HUES48 (cell line): ENCODE data around the gene DNAJC24.

ENCODE experiments used
- H3K27ac ChIP-seq: one replicate; pipeline ENCODE4 v1.7.0; 2013; ENCODE audit warnings: low read depth, low read length, inconsistent platforms
- H3K27me3 ChIP-seq: 2 replicates; pipeline ENCODE4 v1.6.1; 2013; ENCODE audit warnings: mild to moderate bottlenecking, low read length; ENCODE audit not compliant: control insufficient read depth, insufficient read depth
- H3K36me3 ChIP-seq: 2 replicates; pipeline ENCODE4 v1.6.1; 2013; ENCODE audit warnings: low read length; ENCODE audit not compliant: control insufficient read depth, insufficient read depth
- H3K4me1 ChIP-seq: 2 replicates; pipeline ENCODE4 v1.6.1; 2013; ENCODE audit warnings: mild to moderate bottlenecking, low read length; ENCODE audit not compliant: control insufficient read depth, insufficient read depth
- H3K4me3 ChIP-seq: 2 replicates; pipeline ENCODE4 v1.5.1; 2013; ENCODE audit warnings: mild to moderate bottlenecking, low read depth, low read length
- H3K9ac ChIP-seq: 2 replicates; pipeline ENCODE4 v1.6.1; 2013; ENCODE audit warnings: mild to moderate bottlenecking, low read depth, low read length, moderate library complexity
- H3K9me3 ChIP-seq: 2 replicates; pipeline ENCODE4 v1.6.1; 2013; ENCODE audit warnings: low read length; ENCODE audit not compliant: control insufficient read depth, insufficient read depth

The DNAJC24 gene

DNA sequence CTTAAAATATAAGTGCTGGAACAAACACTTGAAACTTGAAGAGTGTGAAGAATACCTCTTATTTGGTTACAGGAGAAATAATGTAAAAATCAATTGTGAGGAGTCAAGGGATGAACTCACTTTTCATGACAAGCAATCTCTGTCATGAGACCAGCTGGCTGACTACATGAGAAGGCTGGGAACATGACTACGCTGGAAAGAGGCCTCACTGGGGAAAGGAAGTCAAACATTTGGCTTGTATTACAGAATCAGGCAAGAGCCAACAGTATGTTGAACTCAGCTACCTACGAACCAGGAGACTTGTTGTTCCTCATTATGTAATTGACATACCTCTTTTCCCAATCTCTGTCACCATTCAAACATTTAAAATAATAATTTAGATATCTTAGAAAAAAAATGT lies 14.5 kb upstream of the DNAJC24 start:
- Histone ChIP-seq H3K36me3 (no peaks in the 10 kb centered on the region), H3K9me3 (no peaks in the 10 kb centered on the region), H3K27me3 (no peaks in the 10 kb centered on the region), H3K4me1 (peaks cover 10% of the 10 kb centered on the region; the same call in 1 of the 2 replicates), H3K27ac (no peak overlapping the region), H3K9ac (no peak overlapping the region), H3K4me3 (no peak overlapping the region)

- H3K9ac ChIP-seq = no peak overlapping the region
- no peak overlapping the region for H3K4me3 ChIP-seq
- no peak overlapping the region for H3K27ac ChIP-seq
- H3K9me3 ChIP-seq = no peaks in the 10 kb centered on the region
- peaks cover 10% of the 10 kb centered on the region; the same call in 1 of the 2 replicates for H3K4me1 ChIP-seq
- H3K36me3 ChIP-seq = no peaks in the 10 kb centered on the region
- no peaks in the 10 kb centered on the region for H3K27me3 ChIP-seq
Measured at GRCh38 chr11:31355817-31356216, 13.8 kb upstream of the DNAJC24 start.

- Histone ChIP-seq H3K27ac (no peak overlapping the region), H3K4me1 (peaks cover 8% of the 10 kb centered on the region), H3K9ac (no peak overlapping the region), H3K4me3 (no peak overlapping the region), H3K27me3 (no peaks in the 10 kb centered on the region), H3K9me3 (no peaks in the 10 kb centered on the region), H3K36me3 (no peaks in the 10 kb centered on the region)
Measured at GRCh38 chr11:31361743-31362142, 7.9 kb upstream of the DNAJC24 start.

- no peak overlapping the region for H3K9ac ChIP-seq
- H3K27me3 ChIP-seq = no peaks in the 10 kb centered on the region
Measured at GRCh38 chr11:31366795-31367194, 2.9 kb upstream of the DNAJC24 start.

DNA sequence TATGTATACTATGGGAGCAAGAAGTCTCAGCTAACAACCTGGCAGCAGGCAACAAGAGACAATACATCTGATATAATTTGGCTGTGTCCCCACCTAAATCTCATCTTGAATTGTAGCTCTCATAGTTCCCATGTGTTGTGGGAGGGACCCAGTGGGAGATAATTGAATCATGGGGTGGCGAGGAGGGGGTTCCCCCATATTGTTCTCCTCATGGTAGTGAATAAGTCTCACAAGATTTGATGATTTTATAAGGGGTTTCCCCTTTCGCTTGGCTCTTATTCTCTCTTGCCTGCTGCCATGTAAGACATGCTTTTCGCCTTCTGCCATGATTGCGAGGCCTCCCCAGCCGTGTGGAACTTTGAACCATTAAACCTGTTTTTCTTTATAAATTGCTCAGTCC lies 6.2 kb downstream of the DNAJC24 start:
- Histone ChIP-seq H3K36me3 (peaks cover 3% of the 10 kb centered on the region; the same call in 1 of the 2 replicates), H3K4me1 (0 out of 2 replicates have a peak, but pooled peaks cover 2% of the 10 kb centered on the region), H3K9me3 (no peaks in the 10 kb centered on the region), H3K9ac (no peak overlapping the region), H3K4me3 (no peak overlapping the region), H3K27me3 (no peaks in the 10 kb centered on the region), H3K27ac (no peak overlapping the region)

More at GRCh38 chr11:31366795-31367194, 2.9 kb upstream of the DNAJC24 start:
- no peak overlapping the region for H3K27ac ChIP-seq
- peaks cover 15% of the 10 kb centered on the region for H3K4me1 ChIP-seq
- H3K4me3 ChIP-seq = no peak overlapping the region
- H3K9me3 ChIP-seq = no peaks in the 10 kb centered on the region
- H3K36me3 ChIP-seq = no peaks in the 10 kb centered on the region

DNA sequence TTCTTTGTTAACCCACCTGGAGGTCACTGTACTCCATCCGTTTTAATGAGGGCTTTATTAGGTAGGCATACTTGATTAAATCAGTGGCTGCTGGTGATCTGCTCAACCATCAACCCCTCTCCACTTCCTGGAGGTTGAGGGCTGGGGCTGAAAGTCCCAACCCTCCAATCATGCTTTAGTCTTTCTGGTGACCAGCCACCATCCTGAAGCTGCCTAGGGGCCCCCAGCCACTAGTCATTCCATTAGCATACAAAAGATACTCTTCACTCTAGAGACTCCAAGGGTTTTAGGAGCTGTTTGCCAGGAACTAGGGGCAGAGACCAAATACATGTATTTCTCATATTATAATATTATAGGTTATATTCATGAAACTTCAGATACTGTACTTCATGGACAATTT lies 13.5 kb downstream of the DNAJC24 start:
- Histone ChIP-seq H3K4me3 (no peak overlapping the region), H3K27me3 (no peaks in the 10 kb centered on the region), H3K4me1 (0 out of 2 replicates have a peak, but pooled peaks cover 9% of the 10 kb centered on the region), H3K9me3 (no peaks in the 10 kb centered on the region), H3K36me3 (no peaks in the 10 kb centered on the region), H3K9ac (no peak overlapping the region), H3K27ac (no peak overlapping the region)

- H3K4me3 ChIP-seq = no peak overlapping the region
Measured at GRCh38 chr11:31387379-31387778, 17.7 kb downstream of the DNAJC24 start.

GRCh38 chr11:31397239-31397834 lies 27.7 kb downstream of the DNAJC24 start:
- no peaks in the 10 kb centered on the region for H3K36me3 ChIP-seq
- no peak overlapping the region for H3K27ac ChIP-seq
- no peaks in the 10 kb centered on the region for H3K4me1 ChIP-seq
- no peaks in the 10 kb centered on the region for H3K9me3 ChIP-seq
- no peak overlapping the region for H3K9ac ChIP-seq
- H3K4me3 ChIP-seq = no peak overlapping the region
- no peaks in the 10 kb centered on the region for H3K27me3 ChIP-seq

More at GRCh38 chr11:31387379-31387778, 17.7 kb downstream of the DNAJC24 start:
- no peak overlapping the region for H3K27ac ChIP-seq
- 0 out of 2 replicates have a peak, but pooled peaks cover 9% of the 10 kb centered on the region for H3K4me1 ChIP-seq
- no peaks in the 10 kb centered on the region for H3K36me3 ChIP-seq
- no peaks in the 10 kb centered on the region for H3K9me3 ChIP-seq
- H3K27me3 ChIP-seq = no peaks in the 10 kb centered on the region
- H3K9ac ChIP-seq = no peak overlapping the region

- Histone ChIP-seq H3K4me1 (no peaks in the 10 kb centered on the region), H3K36me3 (no peaks in the 10 kb centered on the region), H3K9me3 (no peaks in the 10 kb centered on the region), H3K27ac (no peak overlapping the region), H3K27me3 (no peaks in the 10 kb centered on the region), H3K4me3 (no peak overlapping the region), H3K9ac (no peak overlapping the region)
Measured at GRCh38 chr11:31404614-31405013, 35.0 kb downstream of the DNAJC24 start.

DNA sequence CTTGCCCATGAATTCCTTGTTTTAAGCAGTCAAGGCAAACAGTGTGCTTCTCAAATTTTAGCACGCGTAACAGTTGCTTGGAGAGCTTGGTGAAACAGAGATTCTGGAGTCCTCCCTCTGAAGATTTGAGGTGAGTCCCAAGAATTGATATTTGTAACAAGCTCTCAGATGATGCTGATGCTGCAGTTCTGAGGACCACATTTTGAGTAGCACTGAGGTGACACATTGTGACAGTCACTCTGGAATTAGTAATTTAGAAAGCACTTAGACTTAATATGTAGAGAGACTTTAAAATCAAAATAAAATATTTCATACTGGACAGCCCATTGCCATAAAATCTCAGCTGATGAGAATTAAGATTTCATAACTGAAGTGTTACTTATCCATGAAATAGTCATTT lies 38.5 kb downstream of the DNAJC24 start:
- no peak overlapping the region for H3K27ac ChIP-seq
- H3K4me1 ChIP-seq = no peaks in the 10 kb centered on the region
- H3K9ac ChIP-seq = no peak overlapping the region
- H3K36me3 ChIP-seq = no peaks in the 10 kb centered on the region
- no peaks in the 10 kb centered on the region for H3K27me3 ChIP-seq
- no peaks in the 10 kb centered on the region for H3K9me3 ChIP-seq
- no peak overlapping the region for H3K4me3 ChIP-seq

GRCh38 chr11:31412946-31413345 lies 43.3 kb downstream of the DNAJC24 start:
- no peak overlapping the region for H3K27ac ChIP-seq
- H3K4me1 ChIP-seq = peaks cover 20% of the 10 kb centered on the region
- H3K9me3 ChIP-seq = no peaks in the 10 kb centered on the region
- H3K9ac ChIP-seq = no peak overlapping the region
- no peaks in the 10 kb centered on the region for H3K36me3 ChIP-seq
- H3K4me3 ChIP-seq = no peak overlapping the region
- H3K27me3 ChIP-seq = no peaks in the 10 kb centered on the region
